AG08396 (cell line): Measurements from ENCODE around the gene LEAP2.
A peak's percentile ranks its signal among the peaks of the same experiment; 100 is the strongest.
"Not testable (repeated sequence)": the region's sequence is repeated elsewhere in the genome, so short reads cannot be mapped to it uniquely, and the experiment has no call there.

Experiments used
- DNase-seq: peaks from one replicate; pipeline ENCODE4 v3.0.0; 2012; ENCODE audit warnings: low spot score, mixed read lengths

Gene LEAP2

DNA sequence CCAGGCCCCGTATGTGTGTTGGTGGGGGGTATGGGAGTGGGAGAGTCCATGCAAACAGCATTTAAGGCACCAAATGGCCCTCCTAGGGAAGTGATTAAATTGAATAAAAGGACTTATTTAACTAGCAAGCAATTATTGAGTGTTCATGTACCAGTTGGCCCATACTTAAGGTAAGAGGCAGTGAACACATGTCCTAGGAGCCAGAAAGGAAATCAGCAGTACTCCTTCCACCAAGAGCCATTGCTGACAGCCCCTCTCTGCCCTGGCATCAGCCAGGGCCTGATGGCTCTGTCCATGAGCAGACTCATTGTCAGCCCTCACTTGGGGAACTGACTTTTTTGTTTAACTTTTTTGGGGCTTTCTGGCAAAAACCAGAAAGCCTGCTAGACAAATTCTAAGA is 32.6 kb upstream of the LEAP2 start:
- no peak for DNase-seq

DNA sequence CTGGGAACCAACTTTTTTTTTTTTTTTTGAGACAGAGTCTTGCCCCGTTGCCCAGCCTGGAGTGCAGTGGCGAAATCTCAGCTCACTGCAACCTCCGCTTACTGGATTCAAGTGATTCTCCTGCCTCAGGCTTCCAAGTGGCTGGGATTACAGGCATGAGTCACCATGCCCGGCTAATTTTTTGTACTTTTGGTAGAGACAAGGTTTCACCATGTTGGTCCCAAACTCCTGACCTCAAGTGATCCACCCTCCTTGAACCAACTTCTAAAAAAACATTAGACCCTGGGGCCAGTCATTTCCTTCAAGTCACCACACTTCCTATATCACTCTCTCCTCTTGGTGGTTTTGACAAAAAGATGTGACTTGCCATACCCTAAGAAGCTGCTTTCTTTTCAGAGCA is 32.2 kb upstream of the LEAP2 start:
- no peak for DNase-seq

DNA sequence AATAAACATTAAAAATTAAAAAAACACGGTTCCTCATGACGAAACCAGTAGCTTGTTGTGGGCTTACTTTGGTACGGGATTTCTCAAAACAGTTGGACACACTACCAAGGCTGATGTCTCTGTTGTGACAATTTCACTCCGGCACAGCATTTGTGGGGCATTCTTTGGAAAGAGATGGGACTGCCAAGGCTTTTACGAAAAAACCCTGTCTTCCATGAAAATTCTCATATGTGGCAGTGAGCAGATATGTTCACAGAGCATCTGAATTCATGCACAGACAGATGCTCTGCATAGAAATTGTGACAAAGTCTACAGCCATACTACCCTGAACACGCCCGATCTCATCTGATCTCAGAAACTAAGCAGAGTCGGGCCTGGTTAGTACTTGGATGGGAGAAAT is 25.2 kb upstream of the LEAP2 start:
- DNase-seq: no peak

DNA sequence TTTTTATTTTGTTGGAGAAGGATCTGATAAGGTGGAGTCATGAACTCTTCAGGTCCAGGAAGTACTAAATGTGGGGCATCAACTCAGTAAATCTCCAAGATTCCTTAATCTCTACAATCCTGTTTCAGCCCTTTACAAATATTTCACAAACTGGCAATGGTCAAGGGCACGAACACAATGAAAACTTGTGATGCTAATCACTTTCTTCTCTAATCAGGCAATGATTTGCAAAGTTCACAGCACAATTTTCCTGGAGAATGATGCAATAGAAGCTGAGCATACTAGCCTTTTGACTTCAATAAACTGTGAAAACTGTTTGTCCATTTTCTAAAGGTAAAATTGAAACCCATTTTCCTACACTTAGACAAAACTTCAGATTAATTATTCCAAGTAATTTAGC is 24.1 kb upstream of the LEAP2 start:
- DNase-seq: no peak

DNA sequence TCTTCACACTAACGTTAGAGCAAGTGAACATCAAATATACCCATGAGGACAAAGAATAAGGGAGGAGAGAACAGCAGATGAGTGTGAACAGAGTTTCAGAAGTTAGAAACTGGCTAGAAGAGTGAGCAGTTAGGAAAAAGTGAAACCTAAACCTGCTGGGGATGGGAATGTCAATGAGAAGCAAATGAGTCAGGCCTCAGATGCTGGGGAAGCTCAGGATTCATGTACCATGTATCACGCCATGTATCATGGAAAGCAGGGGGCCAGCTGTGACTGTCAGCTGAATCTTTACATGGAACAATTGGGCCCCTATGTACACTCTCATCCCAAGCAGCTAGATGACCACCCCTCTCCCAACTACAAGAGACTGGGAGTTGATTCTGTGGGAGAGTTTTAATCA is 23.4 kb upstream of the LEAP2 start:
- DNase-seq: peak; percentile 55

DNA sequence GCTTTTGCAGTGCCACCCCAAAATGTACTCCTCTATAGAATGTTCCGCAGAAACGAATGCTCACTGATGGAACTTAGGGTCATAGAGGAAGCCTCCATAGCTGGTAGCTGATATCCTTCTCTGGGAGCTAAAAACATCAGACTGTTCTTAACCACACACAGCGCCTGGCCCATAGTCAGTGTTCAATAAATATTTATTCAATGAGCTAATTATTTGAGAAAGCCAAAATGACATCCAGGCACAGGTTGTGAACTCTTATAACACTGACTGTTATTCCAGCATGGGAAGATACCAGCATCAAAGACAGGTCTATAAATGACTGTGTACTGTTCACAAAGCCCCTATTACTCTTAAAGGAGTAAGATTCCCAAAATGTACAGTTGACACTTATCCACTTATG is 20.1 kb upstream of the LEAP2 start:
- no peak for DNase-seq

DNA sequence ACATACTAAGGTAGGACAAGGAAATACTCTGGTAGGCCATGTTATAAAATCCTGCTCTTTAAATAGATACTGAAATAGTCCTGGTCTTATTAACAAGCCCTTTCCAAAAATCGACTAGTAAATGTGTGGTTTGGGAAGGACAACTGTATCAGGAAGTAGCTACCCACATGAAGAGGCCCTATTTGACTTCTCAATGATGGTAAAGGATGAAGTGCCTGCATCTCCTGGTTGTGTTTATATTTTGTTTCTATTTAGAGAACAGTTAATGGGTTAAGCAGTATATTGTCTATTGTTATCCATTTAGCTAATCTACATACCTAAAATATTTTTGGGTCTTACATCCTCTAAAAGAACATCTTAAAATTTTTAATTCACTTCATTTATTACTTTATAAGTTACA is 19.7 kb upstream of the LEAP2 start:
- no peak for DNase-seq

DNA sequence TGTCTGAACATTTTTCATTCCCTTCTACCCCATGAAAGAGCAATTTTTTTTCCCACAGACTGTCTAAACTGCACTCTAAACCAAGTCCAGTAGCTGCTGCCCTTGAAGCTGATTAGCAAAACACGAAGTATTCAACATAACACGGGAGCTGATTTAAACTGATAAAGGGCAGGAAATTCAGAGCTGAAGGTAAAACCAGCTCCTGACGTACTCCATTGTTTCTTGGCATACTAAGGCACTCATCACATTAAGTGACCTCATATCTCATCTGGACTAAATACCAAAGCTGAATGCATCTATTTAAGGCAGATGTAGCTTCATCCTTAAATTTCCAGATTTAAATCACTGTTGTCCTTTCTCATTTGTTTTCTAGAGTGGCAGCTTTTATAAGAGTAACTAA is 19.2 kb upstream of the LEAP2 start:
- DNase-seq: no peak

DNA sequence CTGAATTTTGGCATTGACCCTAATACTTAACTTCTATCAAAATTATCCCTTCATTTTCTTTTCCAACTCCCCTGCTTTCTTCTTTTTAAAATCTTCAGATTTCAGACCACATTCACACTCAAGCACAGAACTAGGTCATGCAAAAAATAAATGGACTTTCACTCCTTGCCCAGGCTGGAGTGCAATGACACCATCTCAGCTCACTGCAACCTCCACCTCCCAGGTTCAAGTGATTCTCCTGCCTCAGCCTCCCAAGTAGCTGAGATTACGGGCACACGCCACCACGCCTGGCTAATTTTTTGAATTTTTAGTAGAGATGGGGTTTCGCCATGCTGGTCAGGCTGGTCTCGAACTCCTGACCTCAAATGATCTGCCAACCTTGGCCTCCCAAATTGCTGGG is 18.5 kb upstream of the LEAP2 start:
- not testable (repeated sequence) for DNase-seq

DNA sequence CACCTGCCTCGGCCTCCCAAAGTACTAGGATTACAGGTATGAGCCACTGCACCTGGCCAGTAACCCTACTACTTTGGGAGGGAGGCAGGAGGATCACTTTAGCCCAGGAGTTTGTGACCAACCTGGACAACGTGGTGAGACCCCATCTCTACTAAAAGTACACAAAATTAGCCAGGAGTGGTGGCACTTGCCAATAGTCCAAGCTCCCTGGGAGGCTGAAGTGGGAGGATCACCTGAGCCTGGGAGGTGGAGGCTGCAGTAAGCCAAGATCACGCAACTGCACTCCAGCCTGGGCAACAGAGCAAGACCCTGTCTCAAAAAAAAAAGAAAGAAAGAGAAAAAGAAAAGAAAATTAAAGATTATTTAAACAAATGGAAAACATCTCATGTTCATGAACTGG is 17.5 kb upstream of the LEAP2 start:
- no peak for DNase-seq

DNA sequence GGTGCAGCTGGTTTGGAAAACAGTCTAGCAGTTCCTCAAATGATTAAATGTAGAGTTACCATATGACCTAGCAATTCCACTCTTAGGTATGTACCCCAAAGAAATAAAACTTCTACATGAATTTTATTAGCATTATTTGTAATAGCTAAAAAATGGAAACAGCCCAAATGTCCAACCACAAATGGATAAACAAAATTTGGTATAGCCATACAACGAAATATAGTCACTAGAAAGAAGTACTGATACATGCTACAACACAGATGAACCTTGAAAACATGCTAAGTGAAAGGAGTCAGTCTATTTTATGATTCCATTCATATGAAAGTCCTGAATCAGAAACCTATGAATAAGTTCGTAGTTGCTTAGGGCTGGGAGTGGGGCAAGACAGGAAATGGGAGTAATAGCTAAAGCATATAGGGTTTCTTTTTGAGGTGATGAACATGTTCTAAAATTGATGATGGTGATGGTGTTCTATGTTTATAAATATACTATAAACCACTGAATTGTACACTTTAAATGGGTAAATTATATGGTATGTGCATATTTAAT is 13.5 kb upstream of the LEAP2 start:
- DNase-seq: no peak

DNA sequence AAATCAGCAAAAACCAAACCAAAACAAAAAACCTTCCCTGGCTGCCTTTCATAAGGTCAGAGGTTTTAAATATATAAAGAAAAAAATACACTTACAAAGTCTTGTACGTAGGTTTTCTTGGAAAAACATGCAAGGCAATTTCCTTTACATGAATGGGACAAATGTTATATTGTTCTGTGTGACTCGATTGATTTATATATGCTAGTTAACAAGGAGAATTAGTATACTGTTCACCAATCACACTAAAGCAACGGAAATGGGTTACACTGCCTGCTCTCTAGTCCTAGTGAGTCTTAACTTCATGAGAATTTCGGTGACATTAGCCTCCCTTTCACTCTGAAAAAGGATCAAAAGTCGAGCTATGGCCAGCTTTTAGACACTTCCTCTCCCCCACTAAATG is 12.7 kb upstream of the LEAP2 start:
- DNase-seq: no peak

DNA sequence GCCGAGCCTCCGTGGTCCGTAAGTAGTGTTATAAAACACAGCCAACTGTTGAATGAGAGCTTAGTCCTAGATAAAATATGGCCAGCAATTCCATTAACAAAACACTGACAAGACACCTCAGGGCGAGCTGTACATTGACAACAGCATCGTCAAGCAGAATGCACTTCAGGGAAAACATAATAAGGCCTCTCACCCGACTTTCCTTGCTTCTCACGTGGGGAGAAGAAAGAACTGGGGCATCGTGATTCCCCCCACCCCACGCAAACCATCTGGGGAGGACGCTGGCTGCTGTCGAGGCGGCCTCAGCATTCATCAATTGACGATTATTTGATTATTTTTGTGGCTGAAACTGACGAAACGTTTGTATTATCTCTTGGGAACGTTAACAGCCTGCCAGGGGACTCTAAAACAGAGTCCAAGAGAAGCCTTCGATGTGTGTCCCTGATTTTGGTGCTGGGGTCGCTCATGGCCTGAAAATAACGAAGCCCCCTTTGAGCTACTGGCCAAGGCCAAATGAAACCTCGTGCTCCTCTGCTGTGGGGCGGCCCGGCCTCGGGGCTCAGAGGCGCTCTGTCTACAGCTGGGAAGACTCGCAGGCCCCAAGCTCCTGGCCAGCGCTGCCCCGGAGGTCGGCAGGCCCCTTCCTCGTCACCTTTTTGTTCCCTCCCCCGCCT is 7.7 kb upstream of the LEAP2 start:
- no peak for DNase-seq

DNA sequence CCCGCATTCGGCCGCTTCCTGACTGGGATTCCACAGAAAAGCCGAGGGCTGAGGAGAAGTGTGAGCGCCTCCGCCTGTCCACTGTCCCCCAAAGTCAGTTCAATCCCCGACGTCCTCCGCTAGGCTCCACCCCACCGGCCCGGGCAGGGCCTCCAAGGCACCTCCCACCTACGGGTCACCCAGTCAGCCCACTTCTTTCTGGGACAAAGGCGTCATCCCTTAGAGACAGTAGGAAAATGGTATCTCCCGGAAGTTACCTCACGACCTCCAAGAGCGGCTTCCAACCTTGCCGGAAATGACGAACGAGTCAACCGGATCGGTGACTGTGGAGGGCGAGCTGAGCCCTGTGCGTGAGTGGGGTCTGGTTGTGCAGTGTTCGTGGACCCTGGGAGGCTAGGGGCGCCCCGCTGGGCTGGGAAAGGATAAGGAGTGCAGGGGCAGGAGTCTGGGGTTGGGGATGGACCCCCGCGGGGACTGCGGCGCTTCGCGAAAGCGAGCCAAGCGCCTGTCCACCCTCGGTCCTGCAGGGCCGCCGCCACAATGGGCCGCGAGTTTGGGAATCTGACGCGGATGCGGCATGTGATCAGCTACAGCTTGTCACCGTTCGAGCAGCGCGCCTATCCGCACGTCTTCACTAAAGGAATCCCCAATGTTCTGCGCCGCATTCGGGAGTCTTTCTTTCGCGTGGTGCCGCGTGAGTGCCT is 7.0 kb upstream of the LEAP2 start, which contains the start of the genes GDF9 and UQCRQ:
GDF9 (minus strand) TSS at position 128 of the 704 bp plus-strand sequence. CDS start 1,936 bp downstream, outside the sequence.
UQCRQ (plus strand) TSS at position 301 of the 704 bp plus-strand sequence; CDS start at position 541, 240 bp downstream.
- DNase-seq: peak; percentile 95

DNA sequence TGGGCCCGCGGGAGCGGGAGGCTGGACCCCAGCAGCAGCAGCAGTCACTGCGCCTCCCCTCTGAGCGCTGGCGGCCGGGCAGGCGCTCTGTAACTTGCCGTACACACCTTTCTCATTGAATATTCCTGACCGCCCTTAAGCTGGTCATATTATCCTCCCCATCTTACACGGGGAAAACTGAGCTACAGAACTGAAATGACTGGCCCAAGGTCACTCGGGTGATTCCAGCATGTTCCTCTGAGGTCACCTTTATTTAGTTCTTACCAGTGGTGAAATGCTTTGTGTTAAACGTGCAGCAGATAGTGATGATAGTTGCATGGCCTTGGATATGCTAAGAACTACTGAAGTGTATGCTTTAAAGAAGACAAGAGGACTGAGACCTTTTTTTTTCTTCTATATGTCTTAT is 6.4 kb upstream of the LEAP2 start:
- DNase-seq: no peak

DNA sequence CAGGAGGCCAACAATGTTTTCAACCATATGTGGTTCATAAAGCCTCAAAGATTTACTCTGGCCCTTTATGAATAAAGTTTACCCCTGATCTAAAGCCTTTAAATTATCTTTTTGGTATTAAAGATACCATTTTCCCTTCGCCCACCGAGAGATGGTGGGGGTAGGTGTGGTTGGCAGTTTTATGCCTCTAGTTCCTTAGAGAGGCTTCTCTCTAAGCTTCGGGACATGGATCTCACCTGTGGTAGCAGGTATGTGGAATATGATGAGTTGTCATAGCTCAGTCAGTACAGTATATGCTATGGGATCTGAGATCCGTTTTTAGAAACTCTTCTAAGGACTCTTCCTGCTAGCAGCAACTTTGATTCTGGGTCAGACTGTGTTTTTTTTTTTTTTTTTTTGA is 4.7 kb upstream of the LEAP2 start:
- no peak for DNase-seq

DNA sequence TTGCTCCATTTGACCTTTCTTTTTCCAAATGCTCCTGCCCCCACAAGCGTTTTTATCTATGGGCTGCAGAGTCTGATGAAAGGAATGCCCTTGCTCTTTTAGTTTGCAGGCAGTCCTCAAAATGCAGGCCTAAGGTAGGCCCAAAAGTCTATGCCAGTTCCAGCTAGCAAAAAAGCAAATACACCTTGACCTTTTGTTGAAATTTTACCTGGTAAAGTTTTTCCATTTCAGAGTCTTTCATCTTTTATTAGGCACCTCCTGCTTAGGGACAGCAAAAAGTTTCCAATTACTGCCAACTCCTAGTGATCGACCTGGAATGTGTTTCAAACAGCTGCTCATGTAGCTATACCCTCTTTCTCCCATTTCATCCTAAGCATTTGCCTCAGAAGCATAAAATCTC is 2.7 kb upstream of the LEAP2 start:
- no peak for DNase-seq

DNA sequence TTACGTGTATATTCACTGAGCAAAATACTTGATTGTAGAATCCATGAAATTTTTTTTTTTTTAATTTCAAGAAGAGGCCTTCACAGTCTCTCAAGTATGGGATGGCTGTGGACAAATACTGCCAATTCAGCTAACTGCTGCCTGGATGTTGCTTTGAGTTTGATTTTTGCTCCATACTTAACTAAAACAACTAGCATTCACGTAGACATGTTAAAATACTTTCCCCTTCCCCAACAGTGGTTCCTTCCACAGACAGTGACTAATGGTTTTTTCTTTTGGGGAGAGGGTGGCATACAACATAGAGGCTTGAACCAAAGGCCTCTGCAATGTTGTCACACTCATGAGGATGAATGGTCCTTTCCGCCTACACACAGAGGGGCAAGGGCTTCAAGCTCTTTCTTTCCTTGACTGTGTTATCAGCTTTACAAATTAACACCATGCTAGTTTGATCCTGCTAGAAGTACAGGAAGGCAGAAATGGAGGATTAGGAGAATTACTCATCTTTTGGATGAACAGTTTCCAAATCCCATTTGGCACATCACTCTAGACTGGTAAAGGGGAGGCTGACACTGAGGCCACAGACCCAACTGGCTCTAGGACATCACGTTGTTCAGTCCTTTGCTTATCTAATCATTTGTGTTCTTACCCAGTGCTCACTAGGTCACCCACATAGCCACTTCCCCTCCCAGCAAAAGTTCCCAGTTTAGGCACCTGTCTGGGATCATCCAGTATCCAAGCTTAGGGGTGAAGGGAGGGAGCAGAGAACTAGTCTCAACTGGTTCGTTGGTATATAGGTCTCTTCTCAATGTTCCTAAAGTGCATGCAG is 1.8 kb upstream of the LEAP2 start:
- no peak for DNase-seq

DNA sequence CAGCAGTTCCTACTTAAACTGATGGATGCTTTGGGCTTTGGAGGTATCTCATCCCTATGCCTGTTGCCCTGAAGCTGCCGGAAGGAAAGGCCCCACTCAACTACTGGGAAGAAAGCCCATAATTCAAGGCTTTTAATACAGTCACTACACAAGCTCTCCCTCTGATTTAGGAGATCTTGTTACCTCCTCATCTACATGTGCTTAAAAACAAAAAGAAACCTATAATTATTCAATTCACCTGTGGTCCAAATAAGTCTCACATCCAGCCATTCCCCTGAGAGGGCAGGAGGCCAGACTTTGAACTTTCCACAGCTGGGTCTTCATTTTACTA is 715 bp upstream of the LEAP2 start:
- no peak for DNase-seq

DNA sequence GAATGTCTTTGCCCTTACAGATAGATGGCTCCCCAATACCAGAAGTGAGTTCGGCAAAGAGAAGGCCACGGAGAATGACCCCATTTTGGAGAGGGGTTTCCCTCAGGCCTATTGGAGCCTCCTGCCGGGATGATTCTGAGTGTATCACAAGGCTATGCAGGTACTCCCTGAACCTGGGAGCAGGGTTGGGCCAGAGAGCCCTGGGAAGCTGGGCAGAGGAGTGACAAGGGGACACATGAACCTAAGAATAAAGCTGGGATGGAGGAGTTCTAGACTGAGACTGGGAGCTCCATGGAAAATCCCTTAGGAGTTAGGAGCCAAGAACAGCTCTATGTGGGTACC is 433 bp downstream of the LEAP2 start:
- DNase-seq: no peak

DNA sequence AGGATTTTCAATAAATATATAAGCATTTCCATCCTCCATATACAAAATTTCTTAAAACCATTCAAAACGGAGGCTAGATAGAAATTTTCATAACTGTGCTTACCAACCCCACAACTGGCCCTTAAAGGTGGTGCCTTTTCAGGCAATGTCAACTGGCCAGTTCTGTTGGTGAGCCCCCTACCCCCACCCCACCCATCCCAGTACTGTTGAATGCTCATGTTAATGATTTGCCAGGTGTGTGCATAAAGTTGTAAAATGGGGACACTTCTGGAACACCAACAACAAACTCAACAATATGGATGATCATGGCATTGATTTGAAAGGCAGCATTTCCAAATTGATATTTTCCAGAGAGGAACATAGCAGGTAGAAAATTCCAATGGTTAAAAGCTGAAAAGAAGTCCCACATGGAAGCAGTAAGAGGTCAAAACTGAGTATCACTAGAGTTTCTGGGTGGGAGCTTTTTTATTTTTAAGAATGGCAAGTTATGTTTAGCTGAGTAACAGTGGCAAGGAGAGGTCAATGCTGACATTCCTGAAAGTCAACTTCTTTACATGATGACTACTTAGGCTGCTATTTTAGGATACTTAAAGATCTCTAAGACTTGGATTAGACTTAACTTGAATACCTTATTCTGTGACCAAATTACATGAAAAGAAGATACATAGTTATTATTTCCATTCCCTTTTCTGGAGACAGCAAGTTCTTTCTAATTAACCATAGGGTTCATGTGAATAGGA is 2.7 kb downstream of the LEAP2 start:
- peak; percentile 22 for DNase-seq

DNA sequence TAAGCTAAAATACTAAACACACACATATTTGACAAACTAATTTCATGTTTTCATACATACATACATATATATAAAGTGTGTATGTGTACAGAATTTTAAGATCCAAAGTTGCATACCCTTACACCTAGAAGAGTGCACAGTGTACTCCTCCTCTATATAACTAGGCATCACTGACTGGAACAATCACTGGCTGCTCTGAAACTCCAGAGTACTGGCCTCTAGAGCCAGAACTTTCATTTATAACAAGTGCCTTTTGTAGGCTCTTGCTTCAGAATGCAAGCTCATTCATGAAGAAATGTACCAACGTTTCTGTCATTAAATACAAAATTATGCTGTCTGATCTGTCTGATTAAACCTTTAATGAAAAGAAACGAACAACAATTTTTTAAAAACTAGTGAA is 4.0 kb downstream of the LEAP2 start:
- DNase-seq: no peak
